OCI-LY3 (cell line): ENCODE results near the gene SHMT1.

Source experiments
- EZH2phosphoT487 ChIP-seq: fragments of 200-600 bp; shearing (Covaris generic); IDR thresholded peaks from 2 replicates; pipeline ENCODE4 v1.6.1; 2018; ENCODE audit warnings: antibody characterized with exemption, mixed run types, low read depth
- TF ChIP-seq, protein P1 (sequence below): fragments of 200-600, 300-600 bp; sonication (generic); IDR thresholded peaks from 2 replicates; pipeline ENCODE4 v1.5.1; 2014; ENCODE audit warnings: antibody characterized with exemption, low read length, low read depth

DNA sequence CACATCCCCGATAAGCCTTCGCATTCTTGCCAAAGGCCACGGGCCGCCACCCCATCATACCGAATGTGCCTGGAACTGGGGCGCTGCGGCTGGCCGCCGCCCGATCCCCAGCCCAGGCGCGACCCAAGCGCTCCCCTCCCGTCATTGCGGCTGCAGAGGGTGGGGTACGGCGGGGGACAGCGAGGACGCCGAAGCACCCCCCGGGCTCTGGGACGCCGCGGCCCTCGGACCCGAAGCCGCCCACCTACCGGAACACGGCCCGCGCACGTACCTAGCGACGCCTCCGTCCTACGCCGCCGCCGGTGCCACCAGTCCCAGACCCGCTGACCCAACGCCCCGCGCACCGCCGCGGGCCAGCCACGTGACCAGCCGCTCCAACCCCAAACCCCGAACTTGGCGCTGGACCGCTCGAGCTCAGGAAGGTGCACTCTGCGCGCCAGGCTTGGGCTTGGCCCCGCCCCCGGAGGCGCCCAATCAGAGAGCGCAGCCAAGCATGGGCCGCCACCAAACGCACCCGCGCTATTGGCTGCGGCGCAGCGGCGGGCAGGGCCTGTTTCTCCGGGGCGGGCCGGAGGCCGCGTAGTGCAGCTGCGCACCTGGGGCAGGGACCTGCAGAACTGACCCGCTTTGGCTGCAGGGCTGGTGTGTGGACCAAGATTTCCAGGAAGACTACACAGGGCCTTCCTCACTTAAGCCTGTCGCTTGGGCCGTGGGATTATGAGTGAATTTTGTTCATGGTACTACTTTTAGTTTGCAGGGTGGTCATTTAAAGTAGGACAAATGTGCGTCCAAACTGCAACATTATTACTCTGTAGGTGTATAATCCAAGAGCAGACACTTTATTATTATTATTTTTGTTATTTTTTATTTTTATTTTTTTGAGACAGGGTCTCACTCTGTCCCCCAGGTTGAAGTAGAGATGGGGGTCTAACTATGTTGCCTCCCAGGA, at the start of gene SHMT1:
- TF ChIP-seq, protein P1, sequence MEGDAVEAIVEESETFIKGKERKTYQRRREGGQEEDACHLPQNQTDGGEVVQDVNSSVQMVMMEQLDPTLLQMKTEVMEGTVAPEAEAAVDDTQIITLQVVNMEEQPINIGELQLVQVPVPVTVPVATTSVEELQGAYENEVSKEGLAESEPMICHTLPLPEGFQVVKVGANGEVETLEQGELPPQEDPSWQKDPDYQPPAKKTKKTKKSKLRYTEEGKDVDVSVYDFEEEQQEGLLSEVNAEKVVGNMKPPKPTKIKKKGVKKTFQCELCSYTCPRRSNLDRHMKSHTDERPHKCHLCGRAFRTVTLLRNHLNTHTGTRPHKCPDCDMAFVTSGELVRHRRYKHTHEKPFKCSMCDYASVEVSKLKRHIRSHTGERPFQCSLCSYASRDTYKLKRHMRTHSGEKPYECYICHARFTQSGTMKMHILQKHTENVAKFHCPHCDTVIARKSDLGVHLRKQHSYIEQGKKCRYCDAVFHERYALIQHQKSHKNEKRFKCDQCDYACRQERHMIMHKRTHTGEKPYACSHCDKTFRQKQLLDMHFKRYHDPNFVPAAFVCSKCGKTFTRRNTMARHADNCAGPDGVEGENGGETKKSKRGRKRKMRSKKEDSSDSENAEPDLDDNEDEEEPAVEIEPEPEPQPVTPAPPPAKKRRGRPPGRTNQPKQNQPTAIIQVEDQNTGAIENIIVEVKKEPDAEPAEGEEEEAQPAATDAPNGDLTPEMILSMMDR, result no peak
- no peak for TF ChIP-seq EZH2phosphoT487
